ENCODE results near the gene SLC25A1. TPM values are rescaled to one million over a fixed set of nuclear protein-coding genes. Genes with fewer than 3 reads are reported as not detected.

The SLC25A1 gene
- total RNA-seq, 1 donor from 2014 or later = 50.3 TPM

DNA sequence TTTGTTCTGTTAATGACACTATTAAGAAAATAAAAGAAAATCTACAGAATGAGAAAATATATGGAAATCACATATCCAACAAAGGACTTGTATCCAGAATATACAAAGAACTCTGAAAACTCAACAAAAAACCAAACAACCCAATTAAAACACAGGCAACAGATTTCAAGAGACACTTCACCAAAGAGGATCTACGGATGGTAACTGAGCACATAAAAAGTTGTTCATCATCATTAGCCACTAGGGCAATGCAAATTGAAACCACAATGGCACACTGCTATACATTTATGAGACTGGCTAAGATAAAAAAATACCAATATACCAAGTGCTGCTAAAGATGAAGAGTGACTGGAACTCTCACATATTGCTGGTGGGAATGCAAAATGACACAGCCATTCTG lies 34.5 kb upstream of the SLC25A1 start:
- TF ChIP-seq, protein P1, sequence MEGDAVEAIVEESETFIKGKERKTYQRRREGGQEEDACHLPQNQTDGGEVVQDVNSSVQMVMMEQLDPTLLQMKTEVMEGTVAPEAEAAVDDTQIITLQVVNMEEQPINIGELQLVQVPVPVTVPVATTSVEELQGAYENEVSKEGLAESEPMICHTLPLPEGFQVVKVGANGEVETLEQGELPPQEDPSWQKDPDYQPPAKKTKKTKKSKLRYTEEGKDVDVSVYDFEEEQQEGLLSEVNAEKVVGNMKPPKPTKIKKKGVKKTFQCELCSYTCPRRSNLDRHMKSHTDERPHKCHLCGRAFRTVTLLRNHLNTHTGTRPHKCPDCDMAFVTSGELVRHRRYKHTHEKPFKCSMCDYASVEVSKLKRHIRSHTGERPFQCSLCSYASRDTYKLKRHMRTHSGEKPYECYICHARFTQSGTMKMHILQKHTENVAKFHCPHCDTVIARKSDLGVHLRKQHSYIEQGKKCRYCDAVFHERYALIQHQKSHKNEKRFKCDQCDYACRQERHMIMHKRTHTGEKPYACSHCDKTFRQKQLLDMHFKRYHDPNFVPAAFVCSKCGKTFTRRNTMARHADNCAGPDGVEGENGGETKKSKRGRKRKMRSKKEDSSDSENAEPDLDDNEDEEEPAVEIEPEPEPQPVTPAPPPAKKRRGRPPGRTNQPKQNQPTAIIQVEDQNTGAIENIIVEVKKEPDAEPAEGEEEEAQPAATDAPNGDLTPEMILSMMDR (IDR thresholded peaks at IDR 0.05) = no peak
- Histone ChIP-seq H3K27ac (no peak overlapping the region), H3K9me3 (no peaks in the 10 kb centered on the region), H3K4me1 (no peaks in the 10 kb centered on the region), H3K36me3 (peaks cover 13% of the 10 kb centered on the region), H3K4me3 (no peak overlapping the region), H3K27me3 (ENCODE audit: low read depth) (no peaks in the 10 kb centered on the region)
- ATAC-seq (no peak), DNase-seq (no peak)
- intact Hi-C loops (cut with DNase I) = no loop called here

DNA sequence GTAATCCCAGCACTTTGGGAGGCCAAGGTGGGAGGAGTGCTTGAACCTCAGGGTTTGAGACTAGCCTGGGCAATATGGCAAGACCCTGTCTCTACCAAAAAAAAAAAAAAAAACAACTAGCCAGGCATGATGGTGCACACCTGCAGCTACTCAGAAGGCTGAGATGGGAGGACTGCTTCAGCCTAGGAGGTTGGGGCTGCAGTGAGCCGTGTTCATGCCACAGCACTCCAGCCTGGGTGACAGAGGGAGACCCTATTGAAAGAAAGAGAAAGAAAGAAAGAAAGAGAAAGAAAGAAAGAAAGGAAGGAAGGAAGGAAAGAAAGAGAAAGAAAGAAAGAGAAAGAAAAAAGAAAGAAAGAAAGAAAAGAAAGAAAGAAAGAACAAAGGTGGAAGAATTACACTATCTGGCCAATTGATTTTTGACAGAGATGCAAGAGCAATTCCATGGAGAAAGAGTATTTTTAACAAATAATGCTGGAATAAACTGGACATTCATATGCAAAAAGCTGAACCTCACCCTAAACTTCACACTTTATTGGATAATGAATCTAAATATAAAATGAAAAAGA lies 33.9 kb upstream of the SLC25A1 start:
- intact Hi-C loops (cut with DNase I) = no loop called here
- no peaks in the 10 kb centered on the region for H3K9me3 ChIP-seq

DNA sequence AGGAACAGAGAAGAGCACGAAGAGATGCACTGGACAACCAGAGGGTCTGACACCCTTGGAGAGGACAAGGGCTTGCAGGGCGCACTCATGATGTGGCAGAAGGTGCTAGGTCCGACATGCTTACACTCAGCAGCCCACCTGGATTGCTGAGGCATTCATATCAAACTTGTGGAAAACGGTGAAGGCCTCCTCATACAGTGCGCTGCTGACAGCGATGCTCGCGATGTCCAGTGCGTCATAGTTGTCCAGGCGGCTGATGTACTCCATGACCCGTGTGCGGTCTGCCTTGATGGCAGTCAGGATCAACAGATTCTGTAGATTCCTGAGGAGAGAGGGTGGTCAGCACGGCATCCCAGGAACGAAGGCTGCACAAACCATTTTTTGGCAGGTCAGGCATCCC lies 31.7 kb upstream of the SLC25A1 start:
- intact Hi-C loops (cut with DNase I) = no loop called here
- no peak overlapping the region for H3K4me3 ChIP-seq
- H3K9me3 ChIP-seq = no peaks in the 10 kb centered on the region
- no peak for DNase-seq
- no peaks in the 10 kb centered on the region for H3K4me1 ChIP-seq
- no peaks in the 10 kb centered on the region for H3K27me3 ChIP-seq (ENCODE audit: low read depth)
- TF ChIP-seq, protein P1 (IDR thresholded peaks at IDR 0.05) = no peak
- H3K36me3 ChIP-seq = peaks cover 18% of the 10 kb centered on the region
- ATAC-seq = no peak
- no peak overlapping the region for H3K27ac ChIP-seq

More for the DNA sequence above, 33.9 kb upstream of the SLC25A1 start:
- Histone ChIP-seq H3K27me3 (ENCODE audit: low read depth) (no peaks in the 10 kb centered on the region), H3K27ac (no peak overlapping the region), H3K4me1 (no peaks in the 10 kb centered on the region), H3K36me3 (peaks cover 17% of the 10 kb centered on the region), H3K4me3 (no peak overlapping the region)
- ATAC-seq (no peak), DNase-seq (no peak)
- TF ChIP-seq, protein P1 (IDR thresholded peaks at IDR 0.05) = no peak

DNA sequence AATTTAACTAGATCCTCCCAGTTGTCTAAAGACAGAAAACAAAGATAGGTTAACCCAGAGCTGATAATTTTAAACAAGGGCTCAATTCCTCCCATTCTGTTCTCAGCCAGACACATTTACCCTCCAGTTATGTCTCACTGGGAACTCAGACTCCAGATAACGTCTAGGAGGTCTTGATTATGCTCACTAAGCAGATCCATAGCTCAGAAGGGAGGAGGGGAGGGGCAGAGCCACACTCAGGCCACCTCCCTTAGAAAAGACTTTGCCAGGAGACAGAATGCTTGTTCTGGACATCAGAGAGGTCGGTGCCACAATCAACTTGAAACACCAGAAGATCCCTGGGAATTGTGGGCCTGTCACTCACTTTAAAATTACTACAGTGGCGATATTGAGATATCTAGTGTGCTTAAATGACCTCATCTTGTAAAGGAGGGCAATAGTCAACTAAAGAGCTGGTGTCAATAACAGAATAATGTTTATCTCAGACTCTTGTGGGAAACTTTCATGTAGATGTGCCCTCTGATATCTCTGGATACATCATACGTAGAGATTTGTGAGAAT lies 29.8 kb upstream of the SLC25A1 start:
- ATAC-seq (no peak), DNase-seq (no peak)
- Histone ChIP-seq H3K9me3 (no peaks in the 10 kb centered on the region), H3K36me3 (peaks cover 18% of the 10 kb centered on the region), H3K4me3 (no peak overlapping the region), H3K27ac (no peak overlapping the region), H3K4me1 (no peaks in the 10 kb centered on the region), H3K27me3 (ENCODE audit: low read depth) (no peaks in the 10 kb centered on the region)
- TF ChIP-seq, protein P1 (IDR thresholded peaks at IDR 0.05) = no peak
- intact Hi-C loops (cut with DNase I) = no loop called here

DNA sequence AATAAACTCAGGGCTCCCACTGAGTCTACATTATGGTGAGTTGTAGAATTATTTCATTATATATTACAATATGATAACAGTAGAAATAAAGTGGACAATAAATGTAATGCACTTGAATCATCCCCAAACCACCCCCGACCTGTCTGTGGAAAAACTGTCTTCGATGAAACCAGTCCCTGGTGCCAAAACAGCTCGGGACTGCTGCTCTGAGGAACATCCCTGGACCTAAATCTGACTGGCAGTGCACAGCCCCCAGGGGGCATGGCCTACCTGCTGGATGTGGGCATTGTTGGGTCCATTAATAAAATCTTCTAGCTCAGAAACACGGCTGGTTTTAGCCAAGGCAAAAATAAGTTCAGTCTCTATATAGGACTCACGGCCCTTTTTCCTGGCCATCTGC lies 29.3 kb upstream of the SLC25A1 start:
- Histone ChIP-seq H3K27ac (no peak overlapping the region), H3K4me3 (no peak overlapping the region), H3K9me3 (no peaks in the 10 kb centered on the region), H3K4me1 (no peaks in the 10 kb centered on the region), H3K36me3 (peaks cover 18% of the 10 kb centered on the region), H3K27me3 (ENCODE audit: low read depth) (no peaks in the 10 kb centered on the region)
- no peak for DNase-seq
- ATAC-seq = no peak
- intact Hi-C loops (cut with DNase I) = no loop called here
- TF ChIP-seq, protein P1 (IDR thresholded peaks at IDR 0.05) = no peak

Data from lower lobe of right lung (tissue), 2 donors.